Stimulated activated CD4-positive, alpha-beta T cell treated with anti-CD3 and anti-CD28 coated beads, Interleukin-15, amount 100 ng/mL, for 24 hours (primary cell): Measurements from ENCODE around the gene SLC4A5.
A peak's percentile ranks its signal among the peaks of the same experiment; 100 is the strongest.
"Not testable (repeated sequence)": the region's sequence is repeated elsewhere in the genome, so short reads cannot be mapped to it uniquely, and the experiment has no call there.

Experiments used
- DNase-seq: peaks from one replicate; pipeline ENCODE4 v3.0.0-alpha.2; 2020

Gene SLC4A5

GRCh38 chr2:74226648-74227213, 116.5 kb downstream of the SLC4A5 start:
- no peak for DNase-seq

GRCh38 chr2:74225698-74226459, 117.3 kb downstream of the SLC4A5 start:
- no peak for DNase-seq

DNA sequence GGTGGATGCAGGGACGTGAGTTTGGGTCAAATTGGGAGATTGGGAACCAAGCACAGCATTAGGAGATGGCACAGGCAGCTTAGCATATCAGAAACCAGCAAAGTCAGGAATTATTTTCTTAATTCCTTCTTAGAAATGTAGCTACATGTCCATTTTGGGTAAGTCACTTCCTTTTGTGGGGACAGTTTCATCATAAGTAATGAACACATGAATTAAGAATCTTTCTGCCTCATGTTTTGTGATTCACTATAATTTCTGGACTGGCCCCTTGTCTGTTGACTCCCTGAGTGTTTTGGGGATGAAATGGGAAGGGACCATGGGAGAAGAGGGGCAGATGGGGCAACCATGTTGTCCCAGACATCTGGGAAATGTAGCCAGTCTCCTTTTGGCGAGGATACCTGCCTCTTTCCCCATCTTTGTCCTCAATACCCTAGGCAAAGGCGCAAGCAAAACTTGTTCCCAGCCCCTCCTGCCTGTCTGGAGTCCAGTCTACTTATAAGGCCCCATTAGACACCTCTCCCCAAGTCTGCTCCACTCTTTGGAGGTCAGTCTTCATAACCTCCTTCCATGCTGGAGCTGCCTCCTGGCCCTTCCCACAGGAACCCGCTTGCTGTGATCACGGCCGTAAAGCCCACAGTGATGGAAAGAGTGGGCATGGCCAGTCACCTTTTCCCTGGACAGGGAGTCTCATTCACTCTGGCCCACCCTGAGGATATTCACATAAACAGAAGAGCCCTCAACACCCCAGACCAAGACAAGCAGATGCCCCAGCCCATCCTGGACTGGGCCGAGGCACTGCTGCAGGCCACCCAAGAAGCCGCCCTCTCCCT, 119.1 kb downstream of the SLC4A5 start:
- DNase-seq = no peak

DNA sequence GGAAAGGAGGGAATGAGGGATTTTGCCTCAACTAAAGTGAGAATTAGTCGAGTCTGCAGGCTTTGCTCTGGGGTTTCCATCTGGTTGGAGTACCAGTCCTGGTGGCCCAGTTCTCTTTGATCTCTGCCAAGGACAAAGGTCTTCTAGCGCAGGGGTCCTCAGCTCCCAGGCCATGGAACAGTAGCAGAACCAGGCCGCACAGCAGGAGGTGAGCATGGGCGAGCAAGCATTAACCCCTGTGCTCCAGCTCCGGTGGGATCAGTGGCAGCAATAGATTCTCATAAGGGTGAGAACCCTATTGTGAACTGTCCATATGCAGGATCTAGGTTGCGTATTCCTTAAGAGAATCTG, 120.9 kb downstream of the SLC4A5 start:
- DNase-seq = no peak

DNA sequence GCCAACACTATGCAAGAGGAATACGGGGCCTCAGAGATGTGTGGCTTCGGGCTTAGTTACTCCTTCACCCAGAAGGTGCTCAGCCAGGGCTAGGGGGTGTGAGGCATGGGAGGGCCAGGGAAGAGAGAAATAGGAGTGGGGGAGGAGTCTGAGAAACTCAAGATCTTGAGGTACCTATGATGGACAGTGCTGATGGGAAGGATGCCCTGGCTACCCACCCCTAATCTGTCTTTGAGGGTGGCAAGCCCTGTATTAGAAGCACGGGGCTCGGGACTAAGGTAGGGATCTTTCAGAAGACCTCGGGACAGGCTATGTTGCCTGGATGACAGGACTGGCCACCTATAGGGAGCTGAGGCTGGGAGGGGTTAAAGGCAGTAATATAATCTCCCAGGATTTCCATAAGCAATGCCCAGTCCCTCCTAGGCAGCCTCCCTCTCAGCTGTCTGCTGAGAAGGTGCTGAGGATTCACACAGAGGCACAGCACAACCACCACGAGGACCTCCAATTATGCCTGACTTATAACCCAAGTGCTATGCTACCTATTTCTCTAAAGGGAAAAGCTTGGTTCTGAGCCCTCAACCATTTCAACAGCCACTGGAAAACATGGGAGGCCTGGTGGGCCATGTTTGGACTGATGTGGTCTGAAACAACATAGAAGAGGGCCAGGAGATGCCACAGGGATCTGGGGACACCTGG, 121.5 kb downstream of the SLC4A5 start:
- DNase-seq = no peak

DNA sequence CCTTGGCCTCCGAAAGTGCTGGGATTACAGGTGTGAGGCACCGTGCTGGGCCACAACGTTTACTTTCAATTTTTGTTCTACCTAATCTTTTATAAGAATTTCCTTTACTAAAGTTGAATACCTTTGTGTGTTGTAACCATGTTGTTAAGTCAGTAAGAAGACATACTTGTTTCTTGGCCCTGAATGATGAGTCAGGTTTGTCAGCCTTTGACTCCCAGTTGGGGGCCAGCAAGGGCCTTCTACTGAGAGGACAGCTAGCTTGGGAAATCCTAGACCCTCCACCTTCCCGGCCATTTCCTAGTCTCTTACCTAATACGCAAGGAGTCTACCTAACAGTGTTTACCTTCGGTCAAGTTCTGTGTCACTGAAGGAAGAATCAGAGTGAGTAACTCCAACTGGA, 122.1 kb downstream of the SLC4A5 start:
- no peak for DNase-seq

DNA sequence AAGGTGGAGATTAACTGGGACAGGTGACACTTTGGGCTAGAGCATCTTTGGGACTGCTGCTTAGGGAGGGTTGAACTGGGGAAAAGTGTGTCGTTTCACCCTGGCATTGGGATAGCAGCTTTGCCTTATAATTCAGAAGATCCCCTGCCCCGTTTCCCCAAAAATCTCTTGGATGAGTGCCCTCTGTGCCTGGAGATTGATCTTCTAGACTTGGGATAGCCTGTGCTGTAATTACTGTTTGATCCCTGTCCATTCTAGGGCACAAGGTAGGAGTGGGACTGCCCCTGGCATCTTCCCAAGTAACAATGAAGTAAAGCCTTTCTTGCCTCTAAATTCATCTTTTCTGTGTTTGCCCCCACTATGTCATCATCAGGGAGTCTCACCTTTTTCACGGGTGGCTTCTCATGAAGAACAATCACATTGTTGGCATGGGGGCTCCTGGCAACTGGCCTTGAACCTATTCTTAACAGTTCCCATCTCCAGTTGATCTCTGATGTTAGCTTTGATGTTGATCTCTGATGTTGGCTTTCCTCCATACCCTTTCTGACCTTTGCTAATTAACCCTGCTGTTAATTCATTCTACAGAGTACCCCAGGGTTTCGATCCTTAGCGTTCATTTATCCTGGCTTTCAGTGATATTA, 123.2 kb downstream of the SLC4A5 start:
- DNase-seq = no peak

DNA sequence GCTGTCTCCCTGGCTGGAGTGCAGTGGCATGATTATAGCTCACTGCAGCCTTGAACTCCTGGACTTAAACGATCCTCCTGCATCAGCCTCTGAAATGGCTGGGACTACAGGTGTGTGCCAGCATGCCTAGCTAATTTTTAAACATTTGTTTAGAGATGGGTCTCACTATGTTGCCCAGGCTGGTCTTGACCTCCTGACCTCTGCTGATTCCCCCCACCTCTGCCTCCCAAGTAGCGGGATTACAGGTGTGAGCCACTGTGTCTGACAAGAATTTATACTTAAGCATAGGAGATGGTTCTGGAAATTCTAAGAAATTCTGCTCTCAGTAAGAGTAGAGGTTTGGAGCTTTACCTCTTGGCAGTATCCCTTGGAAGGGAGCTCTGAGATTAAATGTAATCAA, 126.6 kb downstream of the SLC4A5 start:
- no peak for DNase-seq

DNA sequence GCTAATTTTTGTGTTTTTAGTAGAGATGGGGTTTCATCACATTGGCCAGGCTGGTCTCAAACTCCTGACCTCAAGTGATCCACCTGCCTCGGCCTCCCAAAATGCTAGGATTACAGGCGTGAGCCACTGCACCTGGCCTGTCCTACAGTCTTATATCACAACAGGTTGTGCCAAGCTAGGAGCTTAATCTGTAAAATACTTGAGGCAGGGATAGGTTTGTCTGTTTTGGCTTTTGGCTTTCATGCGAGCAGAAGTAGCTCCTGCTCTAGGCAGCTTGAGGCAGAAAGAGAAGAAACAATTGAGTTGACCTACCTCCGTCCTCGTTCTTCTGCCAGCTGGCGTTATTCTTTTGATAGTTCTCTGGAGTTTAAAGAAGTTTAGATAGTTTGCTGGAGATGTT, 127.4 kb downstream of the SLC4A5 start:
- not testable (repeated sequence) for DNase-seq

GRCh38 chr2:74212702-74213410, 130.4 kb downstream of the SLC4A5 start:
- no peak for DNase-seq

DNA sequence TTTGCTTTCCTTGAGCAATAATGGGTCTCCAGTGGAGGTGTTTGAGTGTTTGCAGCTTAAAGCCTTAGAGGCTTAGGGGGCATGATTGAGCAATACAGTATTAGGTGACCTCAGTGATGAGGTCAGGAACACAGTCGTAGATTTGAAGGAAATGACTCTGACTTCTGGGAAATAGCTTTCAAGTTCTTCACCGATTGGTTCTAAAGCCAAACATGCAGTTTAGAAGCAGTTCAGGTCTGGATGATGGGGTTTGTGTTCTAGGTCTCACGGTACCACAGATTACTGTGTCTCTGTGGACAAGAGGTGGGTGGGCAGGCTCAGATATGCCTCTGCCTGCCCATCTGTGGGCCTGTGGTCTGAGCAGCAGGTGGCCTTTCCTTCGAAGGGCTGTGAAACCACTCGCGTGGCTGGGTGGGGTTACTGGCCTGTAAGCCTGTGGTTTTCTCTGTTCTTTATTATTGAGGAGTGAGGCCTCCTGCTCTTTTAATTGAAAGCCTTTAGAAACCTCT, 137.0 kb downstream of the SLC4A5 start:
- DNase-seq = peak; percentile 47

GRCh38 chr2:74205596-74205995, 137.6 kb downstream of the SLC4A5 start:
- DNase-seq = peak; percentile 31

DNA sequence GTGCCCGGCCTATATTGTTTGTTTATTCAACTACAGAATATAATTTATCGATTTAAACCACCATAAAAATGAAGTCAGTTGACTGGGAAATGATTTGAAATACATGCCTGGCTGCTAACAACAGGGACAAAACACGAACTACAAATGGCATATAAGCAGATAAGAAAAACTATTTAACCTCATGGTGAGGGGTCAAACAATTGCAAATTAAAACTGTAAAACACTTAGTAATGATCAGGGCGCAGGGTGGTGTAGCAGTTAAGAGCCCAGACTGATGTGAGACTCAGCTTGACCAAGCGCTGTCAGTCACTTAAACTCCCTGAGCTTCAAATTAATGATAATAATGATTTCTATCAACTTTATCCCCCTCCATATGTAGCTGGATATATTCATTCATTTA, 138.1 kb downstream of the SLC4A5 start:
- no peak for DNase-seq

DNA sequence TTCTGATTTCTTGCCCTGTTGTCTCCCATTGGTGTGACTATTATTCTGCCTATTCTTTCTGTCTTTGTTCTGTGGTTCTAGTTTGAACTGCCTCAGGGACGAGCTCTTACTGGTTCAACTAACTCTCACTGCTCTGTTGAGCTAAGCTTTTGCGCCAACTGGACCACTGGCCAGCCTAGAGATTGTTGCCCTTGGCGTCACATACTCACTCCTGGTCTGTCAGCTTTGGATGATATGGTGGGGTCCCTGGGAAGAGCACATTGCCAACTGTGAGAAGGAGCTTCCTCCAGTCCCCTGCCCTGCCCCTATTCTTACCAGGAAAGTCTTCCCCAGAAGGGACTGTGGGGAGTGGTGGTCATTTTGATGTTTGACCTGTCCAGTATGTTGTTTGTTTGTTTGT, 138.8 kb downstream of the SLC4A5 start:
- DNase-seq = no peak

DNA sequence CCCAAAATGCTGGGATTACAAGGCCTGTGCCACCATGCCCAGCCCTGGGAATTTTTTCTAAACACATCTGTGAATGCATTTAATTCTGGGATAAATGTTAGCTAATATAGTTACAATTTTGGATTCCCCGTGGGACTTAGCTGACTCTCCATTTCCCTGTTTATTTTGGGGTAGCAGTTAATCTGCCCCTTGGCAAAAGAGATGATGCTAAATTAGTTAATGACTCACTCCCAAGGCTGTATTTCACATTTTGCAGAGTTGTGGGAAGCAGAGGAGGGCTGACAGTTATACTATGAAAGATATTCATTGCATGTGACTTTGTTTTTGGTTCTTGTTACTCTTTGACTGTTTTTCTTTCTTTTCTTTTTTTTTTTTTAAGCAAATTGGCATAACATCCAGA, 141.6 kb downstream of the SLC4A5 start:
- DNase-seq = no peak

DNA sequence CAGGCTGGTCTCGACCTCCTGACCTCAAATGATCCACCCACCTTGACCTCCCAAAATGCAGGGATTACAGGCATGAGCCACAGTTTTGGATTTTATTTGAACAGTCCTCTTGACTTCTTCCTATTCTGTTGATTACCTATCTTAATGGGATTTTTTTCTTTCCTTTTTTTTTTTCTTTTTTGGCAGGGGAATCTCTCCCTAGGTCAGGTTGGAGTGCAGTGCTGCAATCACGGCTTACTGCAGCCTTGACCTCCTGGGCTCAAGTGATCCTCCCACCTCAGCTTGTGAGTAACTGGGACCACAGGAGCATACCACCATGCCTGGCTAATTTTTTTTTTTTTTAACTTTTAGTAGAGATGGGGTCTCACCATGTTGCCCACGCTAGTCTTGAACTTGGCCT, 142.0 kb downstream of the SLC4A5 start:
- DNase-seq = no peak

DNA sequence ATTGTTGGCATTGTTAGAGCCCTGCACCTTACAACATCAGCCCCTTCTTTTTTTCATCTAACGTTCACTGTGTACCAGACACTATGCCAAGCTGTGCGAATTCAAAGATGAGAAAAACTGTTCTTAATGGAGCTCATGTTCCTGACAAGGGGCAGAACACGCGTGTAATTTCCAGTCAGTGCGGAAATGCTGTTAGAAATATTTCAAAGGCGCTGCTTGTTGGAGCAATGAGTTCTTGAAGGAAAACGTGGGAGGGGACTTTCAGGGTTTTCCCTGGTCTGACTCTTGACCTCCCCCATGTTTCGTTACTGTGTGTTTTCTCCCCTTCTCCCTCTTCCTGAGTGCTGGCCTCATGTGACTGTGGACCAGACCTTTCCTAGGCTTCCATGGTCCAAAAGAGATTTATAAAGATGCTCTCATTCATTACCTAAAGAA, 143.3 kb downstream of the SLC4A5 start:
- peak; percentile 44 for DNase-seq

DNA sequence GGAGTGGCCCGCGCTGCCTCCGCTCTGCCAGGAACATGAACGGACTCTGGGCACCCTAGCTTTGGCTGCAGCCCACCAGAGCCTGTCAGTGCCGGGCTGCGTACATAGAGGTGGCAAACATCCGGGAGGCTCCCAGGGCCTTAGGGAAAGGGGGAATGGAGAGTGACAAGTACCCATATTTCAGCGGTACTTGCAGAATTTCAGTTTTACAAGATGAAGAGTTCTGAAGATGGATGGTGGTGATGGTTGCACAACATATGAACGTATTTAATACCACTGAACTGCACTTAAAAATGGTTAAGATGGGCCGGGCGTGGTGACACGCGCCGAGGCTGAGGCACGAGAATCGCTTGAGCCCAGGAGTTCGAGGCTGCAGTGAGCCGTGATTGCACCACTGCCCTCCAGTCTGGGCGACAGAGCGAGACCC, 143.9 kb downstream of the SLC4A5 start:
- DNase-seq = peak; percentile 29

DNA sequence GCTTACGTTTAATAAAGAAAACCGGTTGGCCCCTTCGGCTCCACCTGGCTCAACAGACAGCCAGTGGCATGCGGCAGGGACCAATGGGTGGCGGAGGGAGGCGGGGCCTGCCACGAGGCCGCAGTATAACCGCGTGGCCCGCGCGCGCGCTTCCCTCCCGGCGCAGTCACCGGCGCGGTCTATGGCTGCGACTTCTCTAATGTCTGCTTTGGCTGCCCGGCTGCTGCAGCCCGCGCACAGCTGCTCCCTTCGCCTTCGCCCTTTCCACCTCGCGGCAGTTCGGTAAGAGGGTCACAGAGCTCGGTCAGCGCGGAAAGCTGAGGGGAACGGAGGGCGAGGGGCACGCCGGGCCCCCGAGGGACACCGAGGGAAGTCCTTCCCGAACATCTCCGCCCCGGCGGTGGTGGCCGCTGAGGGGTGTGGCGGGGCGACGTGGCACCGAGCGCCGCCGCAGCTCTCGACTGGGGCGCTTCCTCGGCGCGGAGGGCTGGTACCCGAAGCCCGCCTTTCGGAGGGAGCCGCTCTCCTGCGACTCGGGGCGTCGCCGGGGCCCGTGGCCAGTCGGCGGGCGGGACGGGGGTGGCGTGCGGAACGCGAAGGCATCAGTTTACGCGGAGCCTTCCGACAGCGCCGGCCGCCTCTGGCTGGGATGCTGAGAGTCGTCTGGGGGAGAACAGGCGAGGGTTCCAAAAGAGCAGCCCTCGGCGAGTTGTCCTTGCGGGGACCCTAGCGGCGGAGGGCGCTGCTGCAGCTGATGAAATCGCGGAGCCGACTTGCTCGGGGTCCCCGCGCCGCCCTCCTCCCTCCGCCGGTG, 144.5 kb downstream of the SLC4A5 start, which contains the start of gene MTHFD2:
TSS of gene MTHFD2 (plus strand) at position 155 of the 814 bp plus-strand sequence. CDS start at position 182, 27 bp downstream.
- DNase-seq = peak; percentile 96

GRCh38 chr2:74198023-74198460, 145.2 kb downstream of the SLC4A5 start:
- no peak for DNase-seq

GRCh38 chr2:74197049-74197448, 146.2 kb downstream of the SLC4A5 start:
- DNase-seq = no peak
